Fibroblast of upper back skin (primary cell): Measurements from ENCODE around the gene USP16.
A peak's percentile ranks its signal among the peaks of the same experiment; 100 is the strongest.
"Not testable (repeated sequence)": the region's sequence is repeated elsewhere in the genome, so short reads cannot be mapped to it uniquely, and the experiment has no call there.

Source experiments
- DNase-seq: peaks from one replicate; pipeline ENCODE4 v3.0.0-alpha.2; 2013

Gene USP16

DNA sequence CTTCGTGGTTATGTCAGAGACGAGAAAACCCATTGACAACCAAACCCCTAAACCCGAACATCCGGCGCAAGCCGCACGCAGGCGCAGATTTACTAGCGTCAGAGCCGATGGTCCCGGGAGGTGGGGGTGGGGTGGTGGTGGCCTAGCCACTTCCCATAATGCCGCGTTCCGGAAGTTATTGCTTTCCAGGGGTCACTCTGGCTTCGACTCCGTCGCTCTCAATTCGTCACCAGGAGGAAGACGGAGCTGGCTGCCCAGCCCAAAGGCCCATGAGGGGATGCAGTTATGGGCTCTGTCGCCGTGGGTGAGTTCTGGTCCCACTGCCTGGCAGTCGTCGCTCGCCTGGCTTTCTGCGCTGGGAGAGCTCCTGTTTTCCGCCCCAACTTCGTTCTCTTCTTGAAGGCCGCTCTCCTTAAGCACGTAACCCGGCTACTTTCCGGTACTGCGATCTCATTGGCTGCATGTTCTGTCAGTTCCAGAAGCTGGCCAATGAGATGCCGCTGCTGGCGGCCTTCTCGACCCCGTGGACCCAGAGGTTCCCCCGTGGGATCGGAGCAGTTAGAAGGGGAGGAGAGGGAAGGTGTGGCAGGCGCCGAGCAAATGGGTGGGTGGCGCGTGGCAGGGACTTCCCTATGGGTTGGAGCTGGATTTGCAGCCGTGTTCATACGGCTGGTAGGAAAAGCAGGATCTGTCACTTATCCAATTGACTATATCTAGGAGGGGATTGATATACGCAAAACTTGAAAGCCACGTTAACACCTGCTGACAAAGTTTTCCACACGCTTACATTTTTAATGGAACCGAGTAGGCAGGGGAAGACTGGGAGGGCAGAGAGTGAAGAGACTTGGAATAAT lies at the start of gene USP16:
TSS of gene USP16 (plus strand) at position 195 of the 854 bp plus-strand sequence. CDS start 3,246 bp downstream, outside the sequence.
- peak; percentile 99 for DNase-seq

DNA sequence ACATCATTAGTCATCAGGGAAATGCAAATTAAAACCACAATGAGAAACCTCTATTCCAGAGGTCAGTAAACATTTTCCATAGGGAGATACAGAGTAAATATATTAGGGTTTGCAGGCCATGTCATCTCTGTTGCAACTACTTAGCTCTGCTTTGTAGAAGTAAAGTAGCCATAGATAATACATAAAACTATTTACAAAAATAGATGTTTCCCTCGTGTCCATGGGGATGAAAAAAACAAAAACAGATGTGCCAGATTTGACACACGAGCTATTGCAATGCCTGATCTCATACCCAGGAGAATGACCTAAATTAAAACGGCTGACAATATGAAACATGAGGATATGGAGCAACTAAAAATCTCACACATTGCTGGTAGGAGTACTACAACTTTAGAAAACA lies 49.1 kb upstream of the USP16 start:
- DNase-seq: peak; percentile 17

DNA sequence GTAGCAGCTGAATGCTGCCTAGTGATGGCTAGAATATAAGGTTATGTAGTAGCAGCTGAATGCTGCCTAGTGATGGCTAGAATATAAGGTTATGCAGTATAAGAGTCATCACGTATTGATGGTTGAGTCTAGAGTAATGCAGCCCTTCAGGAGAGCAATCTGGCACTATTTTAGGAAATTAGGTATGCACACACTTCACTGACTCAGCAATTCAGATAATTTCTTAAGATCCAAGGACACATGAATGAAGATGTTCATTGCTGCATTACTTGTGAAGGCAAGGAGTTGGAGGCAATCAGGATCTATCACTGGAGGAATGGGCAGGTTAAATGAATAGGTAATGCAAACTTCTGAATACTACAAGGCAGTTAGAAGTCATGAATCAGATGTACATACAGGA lies 45.4 kb upstream of the USP16 start:
- no peak for DNase-seq

DNA sequence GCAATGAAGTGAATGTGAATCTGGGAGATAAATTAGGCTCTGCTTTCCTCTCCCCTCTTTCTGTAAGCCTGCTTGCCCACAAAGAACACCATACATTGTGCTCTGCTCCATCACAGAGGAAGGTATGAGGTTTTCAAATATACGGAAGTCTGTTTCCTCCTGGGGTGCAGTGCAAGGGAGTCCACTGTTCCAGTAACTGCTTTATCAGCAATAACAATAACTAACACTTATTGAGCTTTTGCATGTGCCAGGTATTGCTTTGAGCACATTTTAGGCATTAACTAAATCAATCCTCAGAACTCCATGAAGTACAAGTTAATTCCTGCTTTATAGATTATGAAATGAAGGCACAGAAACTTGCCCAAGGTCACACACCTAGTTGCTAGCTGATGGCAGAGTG lies 41.8 kb upstream of the USP16 start:
- DNase-seq: no peak

DNA sequence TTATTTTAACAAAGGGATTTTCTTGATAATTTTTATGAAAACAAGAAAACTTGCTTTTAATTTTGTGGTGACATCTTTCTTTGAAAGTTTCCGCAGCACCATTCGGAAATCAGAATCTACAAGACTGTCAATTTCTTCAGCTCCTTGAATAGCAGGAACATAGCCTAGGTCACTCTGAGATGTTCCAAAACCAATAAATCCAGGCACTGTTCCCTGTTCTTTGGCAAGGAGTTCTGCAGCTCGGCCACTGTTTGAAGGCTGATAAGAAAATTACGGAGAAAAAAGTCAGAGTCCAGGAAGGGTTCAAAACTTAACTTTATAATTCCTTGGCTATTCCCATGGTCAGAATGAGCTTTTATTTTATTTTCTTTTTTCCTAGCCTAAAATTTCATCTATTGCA lies 37.8 kb upstream of the USP16 start:
- no peak for DNase-seq

DNA sequence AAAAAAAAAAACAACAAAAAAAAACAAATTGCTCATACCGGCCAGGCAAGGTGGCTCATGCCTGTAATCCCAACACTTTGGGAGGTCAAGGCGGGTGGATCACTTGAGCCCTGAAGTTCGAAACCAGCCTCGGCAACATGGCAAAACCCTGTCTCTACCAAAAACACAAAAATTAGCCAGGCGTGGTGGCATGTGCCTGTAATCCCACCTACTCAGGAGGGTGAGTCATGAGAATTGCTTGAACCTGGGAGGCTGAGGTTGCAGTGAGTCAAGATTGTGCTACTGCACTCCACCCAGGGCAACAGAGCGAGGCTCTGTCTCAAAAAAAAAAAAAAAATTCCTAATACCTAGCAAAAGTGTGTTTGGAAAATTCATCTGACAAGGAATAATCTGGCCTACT lies 36.3 kb upstream of the USP16 start:
- not testable (repeated sequence) for DNase-seq

DNA sequence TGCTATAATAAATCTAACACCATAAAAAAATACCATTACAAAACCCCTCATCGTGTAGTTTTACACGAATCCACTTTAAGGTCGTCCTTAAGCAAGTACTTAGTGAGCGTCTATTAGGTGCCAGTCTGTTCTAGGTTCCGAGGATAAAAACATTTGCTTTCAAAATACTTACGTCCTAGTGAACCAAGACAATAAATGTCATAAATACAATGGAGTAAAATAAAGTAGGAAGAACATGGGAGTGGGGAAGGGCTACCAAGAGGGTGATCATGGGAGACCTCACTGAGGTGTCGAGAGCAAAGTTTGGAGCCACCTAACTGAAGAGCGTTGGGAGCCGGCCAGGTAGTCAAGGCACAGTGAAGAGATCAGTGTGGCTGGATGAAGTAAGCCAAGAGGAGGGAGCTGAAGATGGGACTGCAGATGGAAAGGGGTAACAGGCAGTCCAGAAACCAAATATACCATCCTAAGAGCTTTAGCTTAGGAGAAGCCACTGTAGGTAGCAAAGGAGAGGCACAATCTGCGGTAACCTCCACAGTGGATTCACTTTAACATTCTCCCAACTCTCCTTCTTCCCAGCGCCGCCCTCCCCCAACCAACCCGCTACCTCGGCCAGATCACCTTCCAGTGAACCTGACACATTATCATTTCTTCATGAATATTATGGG lies 32.5 kb upstream of the USP16 start:
- no peak for DNase-seq

DNA sequence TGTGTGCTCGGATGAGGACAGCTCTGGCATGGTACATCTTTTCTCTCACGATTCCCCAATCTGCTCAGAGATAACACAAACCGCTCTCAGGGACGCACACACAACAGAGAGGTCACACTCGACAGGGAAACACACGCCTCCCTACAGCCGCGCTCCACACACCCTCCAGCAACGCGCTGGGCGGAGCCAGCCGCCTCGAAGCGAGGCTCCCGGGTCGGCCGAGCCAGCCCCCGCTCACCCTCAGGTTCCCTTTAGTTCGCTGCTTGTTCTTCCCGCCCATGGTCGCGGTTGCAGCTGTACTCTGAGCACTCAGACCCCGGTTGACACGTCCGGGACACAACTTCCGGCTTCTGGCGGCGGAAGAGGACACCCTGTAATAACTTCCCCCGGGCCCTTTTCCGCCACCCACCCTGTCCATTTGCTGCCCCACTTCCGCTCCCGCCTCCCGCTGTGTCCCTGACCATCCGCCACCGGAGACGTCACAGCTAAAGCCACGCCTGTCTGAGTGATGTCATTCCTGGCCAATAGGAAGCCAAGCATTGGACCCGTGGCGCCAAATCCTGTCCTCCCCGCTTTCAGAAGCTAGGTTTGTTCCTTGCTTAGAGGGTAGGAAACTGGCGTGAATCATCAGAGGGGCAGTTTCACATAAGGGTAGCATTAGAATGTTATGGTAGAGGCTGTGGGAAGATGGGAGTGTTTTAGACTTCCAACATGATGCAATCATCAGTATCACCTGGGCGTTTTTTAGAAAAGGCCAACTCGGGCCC lies 31.8 kb upstream of the USP16 start, which contains the start of gene LTN1:
TSS of gene LTN1 (minus strand) at position 352 of the 767 bp plus-strand sequence. CDS start at position 280, 72 bp downstream.
- peak; percentile 99 for DNase-seq

DNA sequence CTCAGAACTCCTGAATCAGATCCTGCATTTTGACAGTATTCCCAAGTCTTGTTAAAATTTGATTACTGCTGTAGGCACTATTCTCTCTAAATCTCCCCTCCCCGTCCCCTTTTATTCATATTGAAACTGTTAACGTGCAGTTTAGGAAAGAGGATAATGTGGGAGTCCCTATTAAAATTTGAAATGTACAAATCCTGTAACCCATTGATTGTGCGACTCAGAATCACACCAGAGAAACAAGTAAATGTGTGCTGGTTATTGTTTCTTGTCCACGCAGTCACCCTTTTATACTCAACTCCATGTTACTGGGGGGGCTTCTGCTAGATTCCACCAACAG lies 31.2 kb upstream of the USP16 start:
- DNase-seq: no peak

DNA sequence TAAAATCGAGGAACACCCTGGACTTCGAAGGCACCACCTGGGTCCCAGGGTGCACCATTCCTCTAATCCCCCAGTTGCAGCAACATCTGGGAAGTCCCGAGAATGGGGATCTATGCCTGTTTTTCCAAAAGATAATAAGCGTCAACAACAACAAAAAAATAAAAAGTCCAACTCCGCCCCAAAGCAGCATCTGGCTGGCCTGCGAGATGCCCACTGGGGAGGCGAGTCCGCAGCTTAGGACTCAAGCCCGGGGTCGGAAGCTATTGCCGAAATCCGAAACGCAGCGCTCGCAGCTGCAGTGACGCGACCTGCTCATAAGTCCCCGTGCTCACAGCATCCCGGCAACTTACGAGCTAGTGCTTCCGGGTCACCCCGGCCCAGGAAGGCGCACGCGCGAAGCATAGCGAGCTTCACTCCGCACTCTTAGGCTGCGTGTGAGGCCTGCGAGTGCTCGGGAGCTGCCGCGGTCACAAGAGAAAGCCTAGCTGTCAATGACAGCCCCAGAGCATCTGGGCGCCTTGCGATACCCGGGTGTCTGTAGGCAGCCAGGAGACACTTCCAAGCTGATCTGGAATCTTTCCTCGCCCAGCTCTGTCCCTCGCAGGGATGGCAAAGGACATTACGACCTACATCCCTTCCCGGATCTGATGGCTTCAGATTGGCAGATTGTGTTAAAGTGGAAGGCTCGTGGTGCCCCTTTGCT lies 21.9 kb upstream of the USP16 start:
- DNase-seq: peak; percentile 95

DNA sequence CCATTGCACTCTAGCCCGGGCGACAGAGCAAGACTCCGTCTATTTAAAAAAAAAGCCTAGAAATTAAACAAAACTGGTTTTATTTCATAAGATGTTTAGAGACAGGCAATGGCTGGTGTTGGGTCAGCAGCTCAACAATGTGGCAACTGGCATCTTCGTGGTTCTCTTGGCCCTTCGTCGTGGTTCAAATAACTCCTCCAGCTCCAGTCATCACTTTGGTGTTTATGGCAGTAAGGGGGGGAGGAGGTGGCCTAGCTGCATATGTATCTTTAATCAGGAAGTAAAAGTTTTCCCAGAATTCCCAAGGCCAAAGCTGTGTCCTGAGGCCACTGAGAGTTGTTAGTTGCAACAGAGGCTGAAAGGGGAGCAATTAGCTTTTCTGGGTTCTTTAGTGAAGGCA lies 18.8 kb upstream of the USP16 start:
- no peak for DNase-seq

DNA sequence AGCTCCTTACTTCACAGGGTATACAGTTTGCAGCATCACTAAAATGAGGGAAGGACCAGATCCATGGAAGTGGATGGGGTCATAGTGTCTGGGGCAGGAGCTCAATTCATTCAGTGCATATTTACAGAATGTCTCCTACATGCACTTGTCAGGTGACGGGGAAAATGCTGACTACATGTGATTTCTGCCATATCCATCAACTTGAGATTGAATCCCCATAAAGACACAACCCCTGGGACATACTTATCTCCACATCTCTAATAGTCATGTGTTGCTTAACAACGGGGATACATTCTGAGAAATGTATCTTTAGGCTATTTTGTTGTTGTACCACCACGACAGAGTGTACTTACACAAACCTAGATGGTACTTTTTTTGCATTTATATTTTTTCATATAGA lies 17.3 kb upstream of the USP16 start:
- DNase-seq: no peak

DNA sequence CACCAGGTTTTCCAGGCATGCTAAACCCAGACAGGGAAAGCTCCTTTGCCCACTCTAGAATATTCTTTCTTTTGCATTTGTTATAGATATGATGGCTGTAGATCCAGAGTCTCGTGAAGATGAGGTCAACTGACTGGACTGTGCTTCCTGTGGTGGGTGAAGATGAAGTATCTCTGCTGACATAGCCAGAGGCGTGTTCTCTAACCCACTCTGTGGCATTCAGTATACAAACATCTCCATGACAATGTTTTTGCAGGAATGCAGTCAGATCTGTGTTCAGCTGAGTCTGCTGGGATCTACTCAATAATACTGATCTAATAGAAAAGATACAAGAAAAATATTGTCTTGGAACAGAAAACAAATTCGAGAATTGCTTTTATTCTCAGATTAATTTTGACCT lies 16.7 kb upstream of the USP16 start:
- no peak for DNase-seq

DNA sequence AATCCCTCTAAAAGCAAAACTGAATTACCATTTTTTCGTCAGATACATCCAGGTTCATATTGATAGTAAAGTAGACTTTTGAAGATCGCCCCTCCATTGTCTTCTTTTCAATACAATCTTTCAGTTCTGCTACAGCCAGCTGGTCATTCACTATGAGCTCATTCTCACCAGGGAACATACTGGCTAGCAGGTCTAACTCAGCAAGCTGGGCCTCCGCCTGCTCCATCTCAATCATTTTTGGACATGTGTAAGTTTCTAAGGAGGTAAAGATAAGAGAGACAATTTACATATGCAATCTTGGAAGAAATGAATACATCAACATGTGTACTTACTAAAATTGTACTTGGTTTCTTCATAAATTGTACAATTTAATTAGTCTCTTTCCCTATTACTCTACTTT lies 16.1 kb upstream of the USP16 start:
- DNase-seq: no peak

DNA sequence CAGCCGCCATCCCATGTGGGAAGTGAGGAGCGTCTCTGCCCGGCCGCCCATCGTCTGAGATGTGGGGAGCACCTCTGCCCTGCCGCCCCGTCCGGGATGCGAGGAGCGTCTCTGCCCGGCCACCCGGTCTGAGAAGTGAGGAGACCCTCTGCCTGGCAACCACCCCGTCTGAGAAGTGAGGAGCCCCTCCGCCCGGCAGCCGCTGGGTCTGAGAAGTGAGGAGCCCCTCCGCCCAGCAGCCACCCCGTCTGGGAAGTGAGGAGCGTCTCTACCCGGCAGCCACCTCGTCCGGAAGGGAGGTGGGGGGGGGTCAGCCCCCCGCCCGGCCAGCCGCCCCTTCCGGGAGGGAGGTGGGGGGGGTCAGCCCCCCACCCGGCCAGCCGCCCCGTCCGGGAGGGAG lies 13.2 kb upstream of the USP16 start:
- not testable (repeated sequence) for DNase-seq

DNA sequence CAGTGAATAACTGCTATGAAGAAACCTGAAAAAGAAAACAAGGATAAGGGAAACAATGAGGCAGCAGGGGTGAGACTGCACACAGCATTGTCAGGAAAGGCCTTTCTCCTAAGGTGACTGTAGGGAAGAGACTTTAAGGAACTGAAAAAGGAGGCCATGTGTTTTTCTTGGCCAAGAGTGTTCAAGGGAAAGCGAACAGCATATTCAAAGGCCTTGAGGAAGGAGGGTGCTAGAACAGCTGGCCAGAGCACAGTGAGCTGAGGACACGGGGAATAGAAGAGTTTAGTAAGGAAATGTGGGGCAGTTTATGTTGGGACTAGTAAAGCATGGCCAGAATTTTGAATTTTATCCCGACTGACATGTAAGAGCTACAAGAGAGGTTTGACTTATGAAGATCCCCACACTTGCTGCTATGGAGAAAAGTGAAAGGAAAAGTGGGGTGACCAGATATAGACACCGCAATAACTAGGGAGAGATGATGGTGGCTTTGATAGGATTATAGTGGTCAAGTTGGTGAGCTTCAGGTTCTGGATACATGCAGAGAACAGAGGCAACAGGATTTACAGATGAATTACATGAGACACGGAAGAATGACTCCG lies 6.7 kb upstream of the USP16 start:
- no peak for DNase-seq

DNA sequence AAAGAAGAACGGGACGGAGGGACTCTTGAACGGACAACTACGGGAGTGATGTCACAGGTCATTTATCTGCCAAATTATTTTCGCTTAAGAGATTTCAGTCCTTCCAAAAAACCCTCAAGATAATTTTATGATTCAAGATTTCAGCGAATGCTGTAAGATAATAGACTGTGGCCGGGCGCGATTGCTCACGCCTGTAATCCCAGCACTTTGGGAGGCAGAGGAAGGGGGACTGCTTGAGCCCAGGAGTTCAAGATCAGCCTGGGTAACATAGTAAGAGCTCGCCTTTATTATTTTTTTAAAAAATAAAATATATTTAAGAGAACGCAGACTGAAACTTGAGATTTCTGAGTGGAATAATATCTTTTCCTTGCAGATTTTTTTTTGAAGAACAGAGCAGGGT lies 5.9 kb upstream of the USP16 start:
- DNase-seq: no peak

DNA sequence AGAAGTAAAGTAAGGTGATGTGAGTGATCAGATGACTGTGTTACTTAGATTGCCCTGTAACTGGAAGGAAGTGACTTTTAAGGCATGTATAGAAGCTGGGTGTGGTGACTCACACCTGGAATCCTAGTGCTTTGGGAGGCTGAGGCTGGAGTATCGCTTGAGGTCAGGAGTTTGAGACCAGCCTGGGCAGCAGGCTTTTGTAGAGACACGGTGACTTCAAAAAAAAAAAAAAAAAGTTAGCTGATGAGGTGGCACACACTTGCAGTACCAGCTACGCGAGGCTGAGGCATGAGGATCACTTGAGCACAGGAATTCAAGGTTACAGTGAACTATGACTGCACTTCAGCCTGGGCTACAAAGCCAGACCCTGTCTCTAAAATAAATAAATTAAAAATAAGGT lies 2.3 kb upstream of the USP16 start:
- DNase-seq: no peak

DNA sequence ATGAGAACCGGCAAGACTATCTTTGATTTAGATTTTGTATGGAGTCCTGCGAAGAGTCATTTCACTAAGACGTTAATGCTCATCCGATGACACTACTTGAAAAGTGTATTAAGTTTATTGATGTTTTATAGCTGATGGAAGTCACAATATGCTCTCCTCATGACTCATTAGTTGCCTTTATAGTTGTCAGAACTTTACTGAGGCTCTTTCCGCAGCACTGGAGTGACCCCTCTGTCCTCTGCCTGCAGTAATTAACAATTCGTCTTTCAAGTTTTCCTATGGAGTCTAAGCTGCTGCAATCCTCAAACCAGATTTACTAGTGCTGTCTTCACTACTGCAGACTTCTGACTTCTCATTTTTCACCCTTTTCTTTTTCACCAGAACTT lies 853 bp downstream of the USP16 start:
- no peak for DNase-seq

DNA sequence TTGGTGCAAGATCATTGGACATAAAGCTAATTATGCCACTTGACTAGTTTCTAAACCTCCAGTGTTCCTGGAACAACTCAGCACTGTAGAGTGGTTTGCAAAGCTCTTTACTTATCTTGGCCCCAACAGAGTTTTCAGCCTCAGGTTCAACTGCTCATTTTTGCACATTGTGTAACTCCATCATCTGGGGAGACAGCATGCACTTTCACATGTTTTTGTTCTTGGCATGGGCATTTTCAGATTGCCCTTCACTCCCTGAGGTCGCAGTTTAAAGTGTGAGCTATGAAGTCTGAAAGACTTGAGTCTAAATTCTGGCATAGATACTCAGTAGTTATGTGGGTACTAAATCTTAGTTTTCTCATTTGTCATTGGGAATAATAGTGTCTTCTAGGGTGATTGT lies 5.1 kb downstream of the USP16 start:
- DNase-seq: no peak

DNA sequence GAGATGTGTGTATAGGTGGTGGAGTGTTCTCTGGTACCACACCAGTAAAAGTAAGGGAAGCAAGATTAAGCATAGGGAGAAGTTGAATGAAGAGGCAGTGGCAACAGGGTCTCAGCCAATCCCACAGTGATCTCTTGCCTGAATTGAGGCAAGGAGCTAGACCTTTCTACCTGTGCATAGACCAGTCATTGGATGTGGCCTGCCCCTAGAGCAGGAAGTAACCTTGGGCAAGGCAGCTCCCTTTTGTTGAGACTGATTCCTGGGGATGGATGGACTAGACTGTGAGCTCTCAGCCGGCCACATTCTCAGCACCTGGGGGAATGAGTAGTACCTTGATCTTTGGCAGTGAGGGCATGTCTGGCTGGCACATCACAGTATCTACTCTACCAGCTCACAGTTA lies 6.4 kb downstream of the USP16 start:
- no peak for DNase-seq

DNA sequence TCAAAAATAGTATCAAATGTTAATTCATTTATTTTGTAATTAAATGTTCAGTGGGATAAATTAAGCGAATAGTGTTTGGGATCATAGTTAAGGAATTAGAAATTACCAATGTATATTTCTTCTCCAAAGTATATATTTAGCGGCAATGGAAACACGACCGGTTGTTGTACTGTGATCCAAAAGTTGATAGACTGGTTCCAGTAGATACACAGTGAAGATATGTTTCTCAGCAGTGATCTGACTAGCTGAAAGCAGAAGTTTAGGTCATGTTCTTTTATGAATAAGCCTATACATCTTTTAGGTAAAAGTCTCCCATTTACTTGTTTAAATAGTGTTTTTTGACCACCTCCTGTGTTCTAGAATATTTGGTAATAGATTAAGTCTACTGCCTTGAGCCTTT lies 8.8 kb downstream of the USP16 start:
- no peak for DNase-seq

DNA sequence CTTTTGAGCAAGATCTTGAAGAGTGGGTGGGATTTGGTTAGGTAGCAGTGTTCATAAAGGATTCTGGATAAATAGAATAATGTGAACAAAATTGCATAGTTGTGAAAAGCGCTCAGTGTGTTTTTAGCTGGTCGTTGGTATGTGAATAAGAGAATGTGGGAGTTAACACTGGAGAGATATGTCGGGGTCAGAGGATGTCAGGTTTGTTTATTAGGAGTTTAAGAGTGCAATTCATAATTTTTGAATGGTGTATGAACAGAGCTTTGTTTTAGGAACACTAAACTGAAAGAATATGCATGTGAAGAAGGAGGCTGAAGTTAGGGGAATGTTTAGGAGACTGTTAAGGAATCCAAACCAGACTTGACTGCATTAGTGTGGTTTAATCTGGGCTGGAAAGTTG lies 9.4 kb downstream of the USP16 start:
- DNase-seq: no peak
